Activated gamma-delta T cell treated with anti-CD3 and anti-CD28 coated beads, Interleukin-2, amount 50 U/mL, for 16 hours (primary cell): ENCODE data around the gene TALDO1.

ENCODE experiments used
- DNase-seq: peaks from one replicate; pipeline ENCODE4 v3.0.0-alpha.2; 2020; ENCODE audit warnings: low read depth

The TALDO1 gene

DNA sequence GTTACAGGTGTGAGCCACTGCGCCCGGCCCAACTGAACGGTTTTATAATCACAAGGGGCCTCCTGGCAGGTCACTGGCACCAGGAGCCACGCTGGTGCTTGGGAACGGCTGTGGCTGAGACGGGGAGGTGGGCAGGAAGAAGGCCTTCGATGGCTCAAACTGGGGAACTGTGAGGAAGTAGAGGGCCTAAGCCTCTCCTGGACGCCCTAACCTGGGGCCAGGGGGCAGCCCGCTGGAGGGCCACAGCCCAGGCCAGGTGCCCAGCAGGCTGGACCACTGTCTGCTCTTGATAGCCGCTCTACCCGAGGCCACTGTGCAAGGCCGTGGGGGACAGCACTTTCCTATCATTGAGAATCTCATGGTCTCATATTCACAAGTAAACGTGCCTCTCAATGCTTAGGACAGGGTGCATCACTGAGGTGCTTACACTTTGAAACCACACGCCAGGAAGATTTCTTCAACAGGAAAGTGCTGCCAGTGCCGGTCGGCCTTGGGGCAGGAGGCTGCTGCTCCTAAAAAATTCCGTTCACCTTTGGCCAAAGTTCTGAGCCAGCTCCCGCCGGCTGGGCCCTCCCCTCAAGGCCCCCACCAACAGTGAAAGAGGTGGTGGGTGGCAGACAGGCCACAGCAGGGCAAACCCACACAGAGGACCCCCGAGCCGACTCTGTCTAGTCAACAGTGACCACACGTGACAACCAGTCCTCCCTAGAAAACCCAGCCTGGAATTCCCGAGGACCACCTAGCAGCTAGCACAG lies 22.8 kb downstream of the TALDO1 start:
- no peak for DNase-seq

GRCh38 chr11:770642-771616 lies 23.7 kb downstream of the TALDO1 start:
- DNase-seq: no peak

DNA sequence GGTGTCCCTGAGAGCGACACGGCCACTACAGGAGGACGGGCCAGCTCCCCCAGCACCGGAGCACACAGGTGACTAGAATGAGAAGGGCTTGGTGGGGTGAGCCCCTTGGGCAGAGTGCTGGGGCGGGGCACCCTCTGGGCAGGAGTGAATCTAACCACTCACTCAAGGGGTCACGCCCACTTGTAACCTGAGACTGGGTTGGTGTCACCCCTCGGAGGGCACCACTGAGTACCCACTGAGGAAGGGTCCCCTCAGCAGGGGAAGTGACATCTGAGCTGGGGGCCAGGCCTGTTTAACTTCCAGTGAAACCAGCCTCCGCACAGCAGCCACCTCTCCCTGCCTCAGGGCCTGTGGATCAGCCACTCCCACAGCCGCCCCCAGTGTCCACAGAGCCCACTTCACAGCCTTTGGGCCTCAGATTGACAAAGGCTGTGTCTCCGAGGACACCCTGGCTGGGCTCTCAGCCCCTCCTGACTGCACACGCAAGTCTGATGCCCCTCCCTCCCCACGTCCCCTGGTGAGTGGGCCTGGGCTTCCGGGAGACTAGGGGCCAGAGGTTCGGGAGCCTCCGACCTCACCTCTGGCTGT lies 24.4 kb downstream of the TALDO1 start:
- DNase-seq: no peak

- no peak for DNase-seq
Observed at GRCh38 chr11:772429-773390, 25.4 kb downstream of the TALDO1 start.

DNA sequence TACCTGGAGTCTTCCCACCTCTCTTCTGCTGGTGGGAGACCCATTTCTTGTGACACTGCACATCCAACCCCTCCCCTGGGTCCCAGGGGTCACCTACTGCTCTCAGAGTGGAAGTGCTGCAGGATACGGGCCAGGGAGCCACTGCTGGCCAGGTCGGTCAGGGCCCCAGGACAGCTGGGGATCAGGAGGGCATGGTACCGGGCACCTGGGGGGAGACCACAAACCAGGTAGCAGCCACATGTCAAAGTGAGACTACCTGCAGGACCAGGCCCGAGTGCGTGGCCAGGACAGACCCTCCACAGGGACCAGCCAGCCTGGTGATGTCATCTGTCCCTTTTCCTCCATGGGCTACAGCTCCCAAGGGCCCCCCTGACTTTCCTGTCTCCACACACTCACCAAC lies 26.2 kb downstream of the TALDO1 start:
- DNase-seq: no peak

GRCh38 chr11:773830-774229 lies 26.6 kb downstream of the TALDO1 start:
- no peak for DNase-seq

DNA sequence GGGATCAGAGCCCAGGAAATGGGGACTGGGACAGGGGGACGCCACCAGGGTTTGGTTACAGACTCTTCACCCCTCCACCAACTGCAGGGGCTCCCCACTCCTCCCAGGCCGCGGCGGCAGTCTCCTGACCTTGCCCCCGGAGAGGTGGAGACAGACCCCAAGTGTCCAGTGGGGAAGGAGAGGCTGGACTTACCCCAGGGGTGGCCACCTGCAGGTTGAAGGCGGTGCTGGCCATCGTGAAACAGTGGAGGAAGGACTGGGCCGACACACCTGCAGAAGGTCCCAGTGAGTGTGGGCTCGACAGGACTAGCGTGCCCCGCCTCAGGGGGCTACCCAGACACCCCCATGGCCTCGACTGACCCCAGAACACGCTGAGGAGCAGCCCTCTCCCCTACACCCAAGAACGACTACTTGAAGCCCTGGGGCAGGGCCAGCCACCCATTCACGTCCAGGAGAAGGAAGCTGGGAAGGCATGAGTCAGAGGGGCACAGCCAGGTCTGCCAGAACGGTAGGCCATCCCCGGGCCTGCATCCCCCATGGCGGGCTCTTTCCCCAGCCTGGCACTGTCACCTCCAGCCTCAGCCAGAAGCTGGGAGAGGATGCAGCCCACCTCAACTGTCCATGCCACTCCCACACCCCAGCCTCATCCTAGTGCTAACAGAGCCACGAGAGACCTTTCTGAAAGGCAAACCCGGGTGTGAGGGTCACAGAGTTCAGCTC lies 27.8 kb downstream of the TALDO1 start:
- DNase-seq: no peak

DNA sequence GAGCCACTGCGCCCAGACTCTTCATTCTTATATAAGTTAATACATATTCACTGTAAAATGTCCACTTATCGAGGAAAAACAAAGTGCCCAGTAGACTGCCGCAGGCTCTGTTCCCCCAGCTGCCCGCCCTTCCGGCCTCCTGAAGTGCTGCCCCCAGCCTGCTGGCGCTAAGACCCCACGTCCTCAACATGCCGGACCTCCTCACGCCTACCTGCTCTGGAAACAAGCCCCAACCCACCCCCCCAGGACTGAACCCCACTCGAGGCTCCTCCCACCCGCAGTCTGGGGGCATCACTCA lies 28.9 kb downstream of the TALDO1 start:
- no peak for DNase-seq

DNA sequence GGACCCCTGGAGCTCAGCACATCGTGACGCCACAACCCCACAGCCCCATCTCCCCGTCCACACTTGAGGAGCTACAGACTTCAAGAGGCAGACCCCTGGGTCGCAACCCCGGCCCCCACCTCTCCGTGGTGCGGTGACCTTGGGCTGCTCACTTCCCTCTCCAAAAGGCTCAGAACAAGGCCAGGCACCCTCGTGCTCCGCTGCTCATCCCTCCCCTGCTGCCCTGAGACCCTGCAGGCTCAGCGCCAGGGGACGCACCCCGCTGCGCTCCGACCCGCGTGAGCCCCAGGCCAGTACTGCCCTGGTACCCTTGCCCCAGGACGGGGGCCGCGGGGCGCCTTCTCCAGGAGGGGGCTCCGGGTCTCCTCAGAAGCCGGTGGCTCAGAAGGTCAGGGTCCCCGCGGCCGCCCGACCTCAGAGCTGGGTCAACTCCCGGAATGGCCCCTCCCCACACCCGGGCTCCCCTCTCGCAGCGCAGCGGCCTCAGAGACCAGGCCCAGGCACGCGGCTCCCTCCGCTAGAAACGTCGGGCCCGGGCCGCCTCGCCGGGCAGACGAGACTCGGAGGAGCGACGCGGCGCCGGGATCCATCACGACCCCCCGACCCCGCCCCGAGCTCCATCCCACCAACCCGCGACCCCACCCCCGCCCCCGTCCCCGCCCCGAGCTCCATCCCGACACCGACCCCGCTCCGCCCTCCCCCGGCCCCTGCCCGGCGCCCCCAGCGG lies 29.5 kb downstream of the TALDO1 start:
- DNase-seq: no peak

DNA sequence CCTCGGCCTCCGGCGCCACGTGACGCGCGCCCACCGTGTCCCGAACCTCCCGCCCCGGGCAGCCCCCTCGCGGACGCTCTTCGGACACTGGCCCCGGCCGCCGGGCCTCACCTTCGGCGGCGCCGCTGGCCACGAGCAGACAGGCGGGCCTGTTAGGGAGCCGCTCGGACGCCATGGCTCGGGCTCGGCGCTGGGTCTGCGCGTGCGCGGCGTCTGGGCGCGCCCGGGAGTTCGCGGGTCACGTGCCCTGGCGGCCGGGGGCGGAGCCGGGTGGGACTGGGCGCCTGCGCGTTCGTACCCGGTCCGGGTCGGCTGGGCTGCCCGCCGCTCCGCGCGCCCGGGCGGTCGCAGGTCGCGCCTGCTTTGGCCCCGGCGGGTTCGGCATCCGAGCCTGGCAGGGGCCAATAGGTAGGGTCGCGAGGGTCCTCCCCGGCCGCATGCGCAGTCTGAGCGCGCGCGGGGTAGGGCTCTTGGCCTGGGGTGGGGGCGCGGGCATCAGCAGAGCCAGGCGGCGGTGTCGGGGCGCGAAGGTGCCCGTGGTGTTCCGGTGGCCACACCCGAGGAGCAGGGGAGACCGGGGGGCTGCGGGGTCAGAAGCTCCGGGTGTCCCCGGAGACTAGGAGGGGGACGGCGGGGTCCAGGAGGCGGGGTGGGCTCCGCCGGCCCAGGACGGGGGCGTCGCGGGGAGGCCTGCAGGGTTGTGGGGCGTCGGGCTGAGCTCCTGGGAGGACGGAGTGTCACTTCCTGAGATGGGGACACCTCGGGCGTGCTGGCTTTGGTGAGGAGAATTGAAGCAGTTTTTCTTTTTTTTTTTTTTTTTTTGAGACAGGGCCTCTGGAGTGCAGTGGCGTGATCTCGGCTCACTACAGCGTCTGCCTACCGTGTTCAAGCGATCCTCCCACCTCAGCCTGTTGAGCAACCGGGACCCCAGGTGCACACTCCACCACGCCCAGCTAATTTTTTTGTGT lies 30.3 kb downstream of the TALDO1 start, which contains the start of gene GATD1:
GATD1 (minus strand) TSS at position 200 of the 968 bp plus-strand sequence; CDS start at position 175, 25 bp downstream.
- peak; percentile 92 for DNase-seq

DNA sequence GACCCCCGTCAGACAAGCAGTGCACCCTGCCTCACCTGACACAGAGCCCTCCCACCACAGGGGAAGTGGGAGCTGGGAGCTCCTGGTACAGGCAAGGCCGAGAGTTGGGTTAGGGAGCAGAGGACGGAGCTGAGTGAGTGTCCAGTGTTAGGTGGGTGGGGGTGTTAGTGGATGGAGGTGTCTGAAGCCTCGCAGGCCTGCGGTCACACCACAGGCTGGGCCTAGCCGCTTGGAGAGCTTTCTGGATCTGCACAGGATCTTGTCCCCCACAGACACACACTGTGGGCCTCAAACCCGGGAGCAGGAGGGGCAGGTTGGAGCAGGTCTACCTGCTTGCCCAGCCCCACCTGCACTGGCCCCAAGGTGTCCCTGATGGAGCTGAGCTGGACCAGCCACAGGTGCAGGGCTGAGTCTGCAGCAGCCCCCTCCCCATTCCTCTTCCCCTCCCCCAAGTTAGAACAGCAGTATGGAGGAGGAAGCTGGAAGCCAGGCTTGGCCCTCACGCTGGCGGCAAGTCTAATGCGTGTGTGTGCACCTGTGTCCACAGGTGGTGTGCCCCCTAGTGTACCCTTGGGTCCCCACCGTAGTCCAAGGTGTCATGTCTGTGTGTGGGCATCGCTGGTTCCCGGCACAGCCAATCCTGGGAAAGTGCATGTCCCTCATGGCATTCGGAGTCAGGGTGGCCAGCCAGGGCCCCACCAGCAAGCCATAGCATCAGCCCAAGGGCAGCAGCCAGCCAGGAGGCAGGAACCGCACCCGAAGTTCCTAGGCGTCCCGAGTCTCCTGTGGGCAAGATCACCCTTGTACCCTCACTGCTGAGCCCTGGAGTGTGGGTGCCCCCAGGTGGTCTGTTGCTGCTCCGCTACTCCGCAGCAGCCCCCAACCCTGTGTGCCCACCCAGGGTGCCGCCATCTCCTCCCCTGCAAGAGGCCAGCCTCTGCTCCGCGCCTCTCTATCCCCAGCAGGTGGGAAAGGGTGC lies 32.0 kb downstream of the TALDO1 start:
- DNase-seq: no peak

DNA sequence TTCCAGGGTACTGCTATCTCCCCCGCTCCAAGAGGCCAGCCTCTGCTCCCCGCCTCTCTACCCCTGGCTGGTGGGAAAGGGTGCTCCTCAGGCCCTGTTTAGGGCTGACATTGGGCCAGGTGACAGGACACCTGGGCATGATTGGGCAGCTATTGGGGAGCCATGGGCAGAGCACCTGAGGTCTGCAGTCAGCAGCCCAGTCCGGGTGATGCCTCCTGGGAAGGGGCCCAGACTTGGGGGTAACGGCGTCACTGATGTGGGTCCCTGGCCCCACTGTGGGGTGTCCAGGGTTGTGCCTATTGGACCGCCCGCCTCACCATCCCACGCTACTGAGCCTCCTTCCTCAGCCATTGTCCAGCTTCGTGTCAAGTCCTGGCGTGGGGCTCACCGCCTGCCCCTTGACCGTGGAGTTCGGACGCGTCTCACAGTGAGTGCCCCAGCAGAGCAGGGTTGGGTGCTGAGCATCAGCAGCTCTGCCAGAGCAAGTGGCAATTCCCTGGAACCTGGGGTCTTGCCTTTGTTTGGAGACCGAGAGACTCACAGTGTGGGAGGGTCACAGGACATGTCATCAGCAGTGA lies 32.8 kb downstream of the TALDO1 start:
- no peak for DNase-seq

- no peak for DNase-seq
Observed at GRCh38 chr11:782264-783174, 35.3 kb downstream of the TALDO1 start.

- no peak for DNase-seq
Observed at GRCh38 chr11:783581-784015, 36.3 kb downstream of the TALDO1 start.

GRCh38 chr11:786235-787083 lies 39.2 kb downstream of the TALDO1 start:
- DNase-seq: no peak
